Gastroesophageal sphincter (tissue), 3 donors: Measurements from ENCODE around the gene GCC2.
"Not testable (repeated sequence)": the region's sequence is repeated elsewhere in the genome, so short reads cannot be mapped to it uniquely, and the experiment has no call there.

ENCODE experiments used
- CTCF ChIP-seq, 4 experiments: fragments of 200-600 bp in 2 of 4; fragments of 450-650 bp in 2 of 4; sonication (generic) in 1 of 4; IDR thresholded peaks; one replicate each; pipeline ENCODE4 v1.5.1; 2017 to 2019; ENCODE audit warnings: antibody characterized with exemption in 4 of 4, mild to moderate bottlenecking in 2 of 4, moderate library complexity in 2 of 4
- POLR2A ChIP-seq, 2 donors: fragments of 450-650 bp; IDR thresholded peaks; one replicate each; pipeline ENCODE4 v1.6.1; 2017; ENCODE audit warnings: antibody characterized with exemption in 2 of 2, mild to moderate bottlenecking in 2 of 2, moderate library complexity in 1 of 2

DNA sequence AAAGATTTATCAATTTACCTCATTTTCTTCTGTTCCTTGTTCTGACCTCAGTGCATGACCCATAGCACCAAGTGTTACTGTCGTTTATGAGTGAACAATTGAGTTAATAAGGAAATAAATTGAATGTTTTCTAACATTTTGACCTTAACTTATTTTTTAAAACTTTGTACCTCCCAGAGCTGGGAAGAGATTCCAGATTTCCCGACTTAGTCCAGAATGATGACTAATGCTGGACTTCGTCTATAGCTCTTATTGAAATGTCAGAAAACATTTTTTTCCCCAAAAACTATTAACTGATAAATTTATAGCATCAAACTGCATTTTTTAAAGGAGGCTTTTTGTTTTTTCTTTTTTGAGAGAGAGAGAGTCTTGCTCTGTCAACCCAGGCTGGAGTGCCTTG is 63.4 kb downstream of the GCC2 start:
- not testable (repeated sequence) for TF ChIP-seq POLR2A, CTCF (IDR thresholded peaks at IDR 0.05)
